ENCODE measurements around the gene ZFP82.

Gene ZFP82

GRCh38 chr19:36371886-36372285 is 46.6 kb downstream of the ZFP82 start:
- no peak for FAIRE-seq

GRCh38 chr19:36363845-36364244 is 54.6 kb downstream of the ZFP82 start:
- no peak for FAIRE-seq

Measured in colon (tissue), 2 donors.